ENCODE results near the gene AK8. TPM values are rescaled to one million over a fixed set of nuclear protein-coding genes. Genes with fewer than 3 reads are reported as not detected.

Gene AK8
- total and polyA plus RNA-seq, 2 of the 4 experiments (the other 2 are of a cell fraction): under 0.01 to 0.09 TPM

DNA sequence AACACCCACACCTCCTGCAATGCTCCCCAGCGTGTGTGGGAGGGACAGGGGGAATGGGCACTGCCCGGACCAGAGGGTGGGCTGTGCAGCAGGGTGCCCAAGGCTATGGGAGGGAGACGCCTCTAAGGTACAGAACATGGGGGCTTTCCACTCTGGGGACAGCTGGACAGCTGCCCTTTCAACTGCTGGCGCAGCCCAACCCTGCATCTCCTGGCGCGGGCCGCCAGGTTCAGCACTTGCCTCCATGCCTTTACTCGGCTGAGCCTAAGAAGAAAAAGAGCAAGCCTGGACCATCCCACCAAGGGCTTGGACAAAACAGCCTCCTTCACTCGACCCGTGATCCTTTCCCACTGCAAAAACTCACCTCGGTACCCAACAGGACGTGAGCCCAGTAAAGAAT, 15.0 kb downstream of the AK8 start:
- 83% methylated on average over 6 of the region's 12 CpGs; no CpG with 5 or more reads in 1 of the 2 experiments for WGBS, 2 experiments (ENCODE audit: extremely low coverage in 2 of 2, insufficient read length in 1 of 2)
- no peak for TF ChIP-seq SMC3 (IDR thresholded peaks at IDR 0.05; ENCODE audit: low read depth, low read length)
- TF ChIP-seq, protein P1, sequence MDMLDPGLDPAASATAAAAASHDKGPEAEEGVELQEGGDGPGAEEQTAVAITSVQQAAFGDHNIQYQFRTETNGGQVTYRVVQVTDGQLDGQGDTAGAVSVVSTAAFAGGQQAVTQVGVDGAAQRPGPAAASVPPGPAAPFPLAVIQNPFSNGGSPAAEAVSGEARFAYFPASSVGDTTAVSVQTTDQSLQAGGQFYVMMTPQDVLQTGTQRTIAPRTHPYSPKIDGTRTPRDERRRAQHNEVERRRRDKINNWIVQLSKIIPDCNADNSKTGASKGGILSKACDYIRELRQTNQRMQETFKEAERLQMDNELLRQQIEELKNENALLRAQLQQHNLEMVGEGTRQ (IDR thresholded peaks at IDR 0.05; ENCODE audit: low read depth, low read length): no peak
- TF ChIP-seq MAZ (IDR thresholded peaks at IDR 0.05; ENCODE audit: borderline replicate concordance, low read depth, low read length): no peak
- no peak for TF ChIP-seq BHLHE40 (IDR thresholded peaks at IDR 0.05; ENCODE audit: low read depth, low read length)
- TF ChIP-seq, protein P2, sequence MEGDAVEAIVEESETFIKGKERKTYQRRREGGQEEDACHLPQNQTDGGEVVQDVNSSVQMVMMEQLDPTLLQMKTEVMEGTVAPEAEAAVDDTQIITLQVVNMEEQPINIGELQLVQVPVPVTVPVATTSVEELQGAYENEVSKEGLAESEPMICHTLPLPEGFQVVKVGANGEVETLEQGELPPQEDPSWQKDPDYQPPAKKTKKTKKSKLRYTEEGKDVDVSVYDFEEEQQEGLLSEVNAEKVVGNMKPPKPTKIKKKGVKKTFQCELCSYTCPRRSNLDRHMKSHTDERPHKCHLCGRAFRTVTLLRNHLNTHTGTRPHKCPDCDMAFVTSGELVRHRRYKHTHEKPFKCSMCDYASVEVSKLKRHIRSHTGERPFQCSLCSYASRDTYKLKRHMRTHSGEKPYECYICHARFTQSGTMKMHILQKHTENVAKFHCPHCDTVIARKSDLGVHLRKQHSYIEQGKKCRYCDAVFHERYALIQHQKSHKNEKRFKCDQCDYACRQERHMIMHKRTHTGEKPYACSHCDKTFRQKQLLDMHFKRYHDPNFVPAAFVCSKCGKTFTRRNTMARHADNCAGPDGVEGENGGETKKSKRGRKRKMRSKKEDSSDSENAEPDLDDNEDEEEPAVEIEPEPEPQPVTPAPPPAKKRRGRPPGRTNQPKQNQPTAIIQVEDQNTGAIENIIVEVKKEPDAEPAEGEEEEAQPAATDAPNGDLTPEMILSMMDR (conservative IDR thresholded peaks at IDR 0.05; ENCODE audit: low read depth, low read length): no peak
- no peak for TF ChIP-seq POLR2A (IDR thresholded peaks at IDR 0.05; ENCODE audit: low read depth, low read length)
- no peak for TF ChIP-seq RAD21 (IDR thresholded peaks at IDR 0.05; ENCODE audit: low read length)
- no peak for TF ChIP-seq MAFK (IDR thresholded peaks at IDR 0.05; ENCODE audit: low read depth, low read length)
- TF ChIP-seq CHD1 (IDR thresholded peaks at IDR 0.05; ENCODE audit: low read depth, low read length): no peak
- ChIA-PET POLR2A (ENCODE audit: unreplicated experiment) (no interaction called here), CTCF (no interaction called here)
- H3K18ac ChIP-seq (ENCODE audit: low read depth, low read length): no peak overlapping the region
- peaks cover 2% of the 10 kb centered on the region; the same call in 1 of the 2 replicates for H3K4me1 ChIP-seq (ENCODE audit: control insufficient read depth, insufficient read depth, low read length)
- H3K79me1 ChIP-seq (ENCODE audit: low read depth in 1 of 2, low read length in 2 of 2): no peaks in the 10 kb centered on the region
- no peak overlapping the region for H4K91ac ChIP-seq (ENCODE audit: insufficient read depth, low read depth, low read length)
- H3K9ac ChIP-seq (ENCODE audit: low read depth, low read length): no peak overlapping the region
- H3K27me3 ChIP-seq (ENCODE audit: control insufficient read depth, insufficient read depth, low read length): peaks cover 47% of the 10 kb centered on the region
- H4K5ac ChIP-seq (ENCODE audit: low read depth, low read length): no peak overlapping the region
- no peak overlapping the region for H3K4ac ChIP-seq (ENCODE audit: low read depth, low read length)
- no peak overlapping the region for H2BK15ac ChIP-seq (ENCODE audit: low read depth, low read length)
- no peaks in the 10 kb centered on the region for H3K9me1 ChIP-seq (ENCODE audit: insufficient read depth, low read length)
- no peak overlapping the region for H3K4me3 ChIP-seq (ENCODE audit: insufficient read depth, low read depth, low read length)
- H3K56ac ChIP-seq (ENCODE audit: extremely low read depth, insufficient read depth, low read length): no peak overlapping the region
- H2BK120ac ChIP-seq (ENCODE audit: low read depth, low read length): no peak overlapping the region
- intact Hi-C loops (cut with micrococcal nuclease) (no loop called here), dilution Hi-C loops (cut with HindIII; ENCODE audit: low sequenced_read_pairs, unreplicated experiment) (no loop called here), in situ Hi-C loops (cut with MboI; ENCODE audit: low sequenced_read_pairs) (no loop called here)
- no peaks in the 10 kb centered on the region for H3K9me3 ChIP-seq (ENCODE audit: control insufficient read depth, insufficient read depth, low read length)
- BruUV-seq (replicated peaks): no TSS peak
- ATAC-seq (ENCODE audit: low read depth): no peak
- H2AFZ ChIP-seq (replicated peaks; ENCODE audit: low read length, poor library complexity): no peak overlapping the region
- H3K27ac ChIP-seq (ENCODE audit: insufficient read depth, low read length): no peak overlapping the region
- no peaks in the 10 kb centered on the region for H3K36me3 ChIP-seq (ENCODE audit: control insufficient read depth, insufficient read depth, low read length)
- H2AK9ac ChIP-seq (replicated peaks; ENCODE audit: low read depth, low read length, poor library complexity): no peak overlapping the region
- no peak overlapping the region for H2BK20ac ChIP-seq (ENCODE audit: low read depth, low read length)
- H2AK5ac ChIP-seq (ENCODE audit: low read depth, low read length): no peak overlapping the region
- no peak overlapping the region for H4K8ac ChIP-seq (ENCODE audit: low read depth in 2 of 2, low read length in 2 of 2)
- H3K4me2 ChIP-seq (ENCODE audit: low read depth, low read length): no peak overlapping the region
- no peaks in the 10 kb centered on the region for H4K20me1 ChIP-seq (ENCODE audit: insufficient read depth, low read length)
- DNase-seq: no peak
- H2BK5ac ChIP-seq (ENCODE audit: low read depth, low read length, poor library complexity, severe bottlenecking): no peak overlapping the region
- H3K23ac ChIP-seq (ENCODE audit: low read depth, low read length): no peak overlapping the region
- H3K14ac ChIP-seq (replicated peaks; ENCODE audit: low read depth, low read length): no peak overlapping the region

Measured in IMR-90 (cell line).